Suprapubic skin (tissue), 4 donors: ENCODE measurements around the gene EEF1A2. TPM values are rescaled to one million over a fixed set of nuclear protein-coding genes. Genes with fewer than 3 reads are reported as not detected.

ENCODE experiments used
- DNase-seq, 2 donors: peaks; one replicate each; pipeline ENCODE4 v3.0.0-alpha.2; 2019; ENCODE audit warnings: low spot score in 2 of 2
- H3K27ac ChIP-seq: fragments of 200-600 bp; sonication (generic); one replicate; pipeline ENCODE4 v1.5.1; 2019
- H3K27me3 ChIP-seq: fragments of 200-600 bp; sonication (generic); one replicate; pipeline ENCODE4 v1.5.1; 2019
- H3K36me3 ChIP-seq: fragments of 200-600 bp; sonication (generic); one replicate; pipeline ENCODE4 v1.5.1; 2019
- H3K4me1 ChIP-seq: fragments of 200-600 bp; sonication (generic); one replicate; pipeline ENCODE4 v1.5.1; 2019
- H3K4me3 ChIP-seq: fragments of 200-600 bp; sonication (generic); one replicate; pipeline ENCODE4 v1.5.1; 2019; ENCODE audit warnings: mild to moderate bottlenecking
- H3K9me3 ChIP-seq: fragments of 200-600 bp; sonication (generic); one replicate; pipeline ENCODE4 v1.5.1; 2019
- EP300 ChIP-seq: sonication (generic); formaldehyde crosslinking; IDR thresholded peaks from one replicate; pipeline ENCODE4 v1.6.1; 2017; ENCODE audit warnings: antibody characterized with exemption
- POLR2A ChIP-seq, 2 donors: fragments of 450-650 bp; IDR thresholded peaks; one replicate each; pipeline ENCODE4 v1.6.1; 2017; ENCODE audit warnings: antibody characterized with exemption in 2 of 2, mild to moderate bottlenecking in 2 of 2, moderate library complexity in 2 of 2
- POLR2AphosphoS5 ChIP-seq, 3 donors: sonication (generic); formaldehyde crosslinking; IDR thresholded peaks; one replicate each; pipeline ENCODE4 v1.6.1; 2017; ENCODE audit warnings: antibody characterized with exemption in 3 of 3
- WGBS: methylation state at CpG from one replicate; pipeline ENCODE4 v1.1.5; 2018; 5-methylcytosine and 5-hydroxymethylcytosine counted together
- total RNA-seq, 4 donors: library from RNA; depleted of rRNA; stranded (reverse); fragments of >200 nt; gene quantifications; one replicate each; pipeline ENCODE4 v1.1.0, GENCODE V29; 2016
- TF ChIP-seq, protein P1 (sequence below), 2 donors: fragments of 200-600 bp in 1 of 2; fragments of 450-650 bp in 1 of 2; sonication (generic) in 1 of 2; IDR thresholded peaks; one replicate each; pipeline ENCODE4 v1.5.1; 2016 to 2019; ENCODE audit warnings: antibody characterized with exemption in 2 of 2, mild to moderate bottlenecking in 1 of 2, moderate library complexity in 1 of 2

EEF1A2 gene
- total RNA-seq, 4 donors from 2014 or later: 4.8 to 13.4 (median 12.0) TPM

- no peaks in the 10 kb centered on the region for H3K9me3 ChIP-seq
- TF ChIP-seq, protein P1, sequence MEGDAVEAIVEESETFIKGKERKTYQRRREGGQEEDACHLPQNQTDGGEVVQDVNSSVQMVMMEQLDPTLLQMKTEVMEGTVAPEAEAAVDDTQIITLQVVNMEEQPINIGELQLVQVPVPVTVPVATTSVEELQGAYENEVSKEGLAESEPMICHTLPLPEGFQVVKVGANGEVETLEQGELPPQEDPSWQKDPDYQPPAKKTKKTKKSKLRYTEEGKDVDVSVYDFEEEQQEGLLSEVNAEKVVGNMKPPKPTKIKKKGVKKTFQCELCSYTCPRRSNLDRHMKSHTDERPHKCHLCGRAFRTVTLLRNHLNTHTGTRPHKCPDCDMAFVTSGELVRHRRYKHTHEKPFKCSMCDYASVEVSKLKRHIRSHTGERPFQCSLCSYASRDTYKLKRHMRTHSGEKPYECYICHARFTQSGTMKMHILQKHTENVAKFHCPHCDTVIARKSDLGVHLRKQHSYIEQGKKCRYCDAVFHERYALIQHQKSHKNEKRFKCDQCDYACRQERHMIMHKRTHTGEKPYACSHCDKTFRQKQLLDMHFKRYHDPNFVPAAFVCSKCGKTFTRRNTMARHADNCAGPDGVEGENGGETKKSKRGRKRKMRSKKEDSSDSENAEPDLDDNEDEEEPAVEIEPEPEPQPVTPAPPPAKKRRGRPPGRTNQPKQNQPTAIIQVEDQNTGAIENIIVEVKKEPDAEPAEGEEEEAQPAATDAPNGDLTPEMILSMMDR (IDR thresholded peaks at IDR 0.05): no peak
- no peak for TF ChIP-seq EP300
- no peak for TF ChIP-seq POLR2A (IDR thresholded peaks at IDR 0.05)
- TF ChIP-seq POLR2AphosphoS5 (IDR thresholded peaks at IDR 0.05): no peak
- 92% methylated on average over 34 of the region's 36 CpGs for WGBS
Observed at GRCh38 chr20:63458170-63459069, 40.5 kb downstream of the EEF1A2 start.

GRCh38 chr20:63457737-63458136, 41.1 kb downstream of the EEF1A2 start:
- Histone ChIP-seq H3K36me3 (no peaks in the 10 kb centered on the region), H3K27me3 (peaks cover 92% of the 10 kb centered on the region), H3K9me3 (no peaks in the 10 kb centered on the region), H3K4me3 (no peak overlapping the region), H3K4me1 (peaks cover 21% of the 10 kb centered on the region), H3K27ac (no peak overlapping the region)
- WGBS: 89% methylated on average over 4 of the region's 17 CpGs
- TF ChIP-seq, protein P1 (IDR thresholded peaks at IDR 0.05): no peak
- TF ChIP-seq POLR2AphosphoS5 (IDR thresholded peaks at IDR 0.05) (no peak), EP300 (no peak), POLR2A (IDR thresholded peaks at IDR 0.05) (no peak)
- DNase-seq: no peak

More at GRCh38 chr20:63458170-63459069, 40.5 kb downstream of the EEF1A2 start:
- DNase-seq: no peak
- Histone ChIP-seq H3K4me3 (no peak overlapping the region), H3K27ac (no peak overlapping the region), H3K36me3 (no peaks in the 10 kb centered on the region), H3K27me3 (peaks cover 92% of the 10 kb centered on the region), H3K4me1 (peaks cover 20% of the 10 kb centered on the region)

DNA sequence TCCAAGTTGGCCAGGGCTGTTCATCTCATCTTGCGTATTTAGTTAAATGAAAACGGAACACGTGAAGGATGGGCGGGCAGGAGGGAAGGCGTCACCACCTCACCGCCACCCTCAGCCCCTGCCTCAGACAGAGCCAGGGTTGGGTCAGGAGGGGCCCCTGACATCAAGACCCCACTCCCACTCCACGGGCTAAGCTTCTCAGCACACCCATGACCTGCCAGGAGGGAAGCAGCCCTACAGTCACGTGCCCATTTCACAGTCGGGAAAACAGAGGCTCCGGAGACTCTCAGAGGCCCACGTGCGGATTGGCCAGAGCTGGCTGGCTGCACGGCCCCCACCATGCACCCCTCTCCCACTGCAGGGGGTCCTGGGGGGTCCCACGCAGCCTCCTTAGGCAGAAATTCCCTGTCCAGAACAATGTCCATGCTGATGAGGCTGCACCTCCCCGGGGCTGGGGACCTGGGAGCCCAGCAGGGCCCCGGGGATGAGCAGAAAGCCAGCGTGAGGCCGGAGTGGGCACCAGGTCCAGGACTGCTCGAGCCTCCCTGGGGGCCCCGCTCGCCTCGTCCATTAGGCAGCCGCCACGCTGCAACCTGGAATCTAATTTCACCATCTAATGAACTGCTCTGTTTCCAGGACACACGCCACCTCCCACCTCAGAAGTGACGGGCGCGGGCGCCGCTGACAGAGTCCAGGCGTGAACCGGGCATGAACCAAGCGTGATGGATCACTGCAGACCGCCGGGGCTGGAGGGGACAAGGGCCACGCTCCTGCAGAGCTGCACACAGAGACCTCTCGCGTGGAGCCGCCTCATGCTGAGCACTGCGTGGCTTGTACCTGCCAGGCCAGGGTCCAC, 42.2 kb downstream of the EEF1A2 start:
- Histone ChIP-seq H3K27ac (no peak overlapping the region), H3K9me3 (no peaks in the 10 kb centered on the region), H3K27me3 (peaks cover 92% of the 10 kb centered on the region), H3K4me3 (no peak overlapping the region), H3K36me3 (no peaks in the 10 kb centered on the region), H3K4me1 (peaks cover 21% of the 10 kb centered on the region)
- TF ChIP-seq POLR2AphosphoS5 (IDR thresholded peaks at IDR 0.05): no peak
- TF ChIP-seq, protein P1 (IDR thresholded peaks at IDR 0.05): no peak
- WGBS: 50% methylated on average over 29 of the region's 40 CpGs
- DNase-seq: no peak

- Histone ChIP-seq H3K27ac (no peak overlapping the region), H3K4me1 (peaks cover 21% of the 10 kb centered on the region), H3K27me3 (peaks cover 86% of the 10 kb centered on the region), H3K9me3 (no peaks in the 10 kb centered on the region), H3K4me3 (no peak overlapping the region), H3K36me3 (no peaks in the 10 kb centered on the region)
- DNase-seq: no peak
- TF ChIP-seq, protein P1 (IDR thresholded peaks at IDR 0.05): no peak
- TF ChIP-seq POLR2AphosphoS5 (IDR thresholded peaks at IDR 0.05): no peak
- no peak for TF ChIP-seq EP300
- TF ChIP-seq POLR2A (IDR thresholded peaks at IDR 0.05): no peak
- WGBS: 80% methylated on average over 1 of the region's 10 CpGs
Observed at GRCh38 chr20:63455568-63455859, 43.4 kb downstream of the EEF1A2 start.
